GM18499 (cell line): ENCODE measurements around the gene PPP3R1.
"Not testable (repeated sequence)": the region's sequence is repeated elsewhere in the genome, so short reads cannot be mapped to it uniquely, and the experiment has no call there.

Experiments
- ATAC-seq: cut with Tn5 transposase; IDR thresholded peaks from one replicate; pipeline ENCODE4 v1.9.1; 2021; ENCODE audit warnings: moderate number of reproducible peaks; ENCODE audit not compliant: insufficient read depth, unreplicated experiment

PPP3R1 gene

GRCh38 chr2:68190991-68191731, 61.2 kb downstream of the PPP3R1 start:
- ATAC-seq: no peak

DNA sequence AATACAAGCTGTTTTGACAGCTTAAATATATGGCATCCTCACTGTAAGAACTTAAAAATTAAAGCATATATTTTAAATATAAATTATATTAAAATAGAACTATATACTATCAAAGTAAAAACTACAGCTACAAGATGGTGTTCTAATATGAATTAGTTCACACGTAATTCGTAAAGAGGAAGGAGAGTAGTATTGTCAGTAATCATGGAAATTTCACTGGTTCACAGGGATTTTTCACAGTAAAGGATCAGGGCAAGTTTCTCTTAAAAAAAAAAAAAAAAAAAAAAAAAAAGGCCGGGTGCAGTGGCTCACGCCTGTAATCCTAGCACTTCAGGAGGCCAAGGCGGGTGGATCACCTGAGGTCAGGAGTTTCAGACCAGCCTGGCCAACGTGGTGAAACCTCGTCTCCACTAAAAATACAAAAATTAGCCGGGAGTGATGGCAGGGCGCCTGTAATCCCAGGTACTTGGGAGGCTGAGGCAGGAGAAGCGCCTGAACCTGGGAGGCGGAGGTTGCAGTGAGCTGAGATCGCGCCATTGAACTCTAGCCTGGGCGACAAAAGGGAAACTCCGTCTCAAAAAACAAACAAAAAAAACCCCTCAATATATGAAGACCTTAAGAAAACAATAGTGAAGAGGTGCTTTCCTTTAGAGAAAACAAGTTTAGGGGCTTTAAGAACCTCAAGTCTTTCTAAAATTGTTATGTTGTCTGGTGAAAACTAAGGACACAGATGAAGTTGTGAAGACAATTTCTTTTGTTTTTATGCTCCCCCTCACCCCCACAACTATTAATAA, 62.1 kb downstream of the PPP3R1 start:
- no peak for ATAC-seq

DNA sequence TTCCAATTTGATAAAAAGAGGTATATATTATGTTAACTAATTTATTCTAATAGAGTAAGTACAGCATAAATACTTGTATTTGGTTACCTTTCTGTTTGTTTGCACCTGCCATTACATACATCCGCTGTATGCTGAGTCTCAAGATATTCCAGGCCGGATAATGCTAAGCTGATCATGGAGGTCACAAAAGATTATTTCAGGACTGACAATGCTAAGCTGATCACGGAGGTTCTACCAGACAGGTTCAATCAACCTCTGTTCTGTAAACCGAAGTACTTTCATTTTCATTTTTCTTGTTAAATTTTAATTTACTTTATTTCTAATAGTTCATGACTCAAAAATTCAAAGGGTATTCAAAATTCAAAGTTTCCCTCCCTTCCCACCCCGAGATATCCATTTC, 63.5 kb downstream of the PPP3R1 start:
- ATAC-seq: no peak

DNA sequence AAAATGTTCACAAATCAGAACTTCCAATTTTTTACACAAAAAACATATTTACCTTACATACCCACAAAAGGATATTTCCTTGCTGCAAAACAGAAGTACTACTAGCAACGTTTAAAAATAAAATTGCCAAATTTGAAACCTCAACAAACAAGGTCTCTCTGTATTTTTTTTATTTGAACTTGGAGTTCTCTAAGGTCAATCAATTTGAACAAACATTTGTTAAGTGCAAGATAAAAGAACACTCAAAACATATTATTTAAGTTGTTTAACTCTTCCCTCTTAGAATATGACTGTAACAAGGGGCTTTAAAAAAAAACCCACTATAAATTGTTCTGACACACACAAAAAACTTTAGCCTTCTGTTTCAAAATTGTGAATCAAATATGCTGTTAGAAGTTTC, 65.0 kb downstream of the PPP3R1 start:
- no peak for ATAC-seq

GRCh38 chr2:68185541-68186164, 66.7 kb downstream of the PPP3R1 start:
- ATAC-seq: peak; percentile 48

DNA sequence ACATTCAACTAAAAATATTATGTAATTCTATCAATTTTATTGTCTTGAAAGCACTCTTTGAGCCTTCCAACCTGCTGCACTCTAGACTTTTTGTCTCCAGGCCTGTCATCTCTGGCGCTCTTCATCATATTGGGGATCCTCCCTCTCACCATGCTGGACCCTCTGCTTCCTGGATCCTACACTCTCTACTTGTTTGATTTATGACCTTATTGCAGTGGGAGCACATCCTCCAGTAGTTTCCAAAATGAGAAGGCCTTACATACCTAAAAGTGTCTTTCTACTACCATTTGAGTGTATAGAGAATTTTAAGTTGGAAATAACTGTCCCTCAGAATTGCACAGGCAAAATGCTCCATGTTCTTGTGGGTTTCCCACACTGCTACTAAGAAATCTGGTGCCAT, 69.4 kb downstream of the PPP3R1 start:
- no peak for ATAC-seq

- ATAC-seq: no peak
Measured at GRCh38 chr2:68178954-68179627, 73.2 kb downstream of the PPP3R1 start.

DNA sequence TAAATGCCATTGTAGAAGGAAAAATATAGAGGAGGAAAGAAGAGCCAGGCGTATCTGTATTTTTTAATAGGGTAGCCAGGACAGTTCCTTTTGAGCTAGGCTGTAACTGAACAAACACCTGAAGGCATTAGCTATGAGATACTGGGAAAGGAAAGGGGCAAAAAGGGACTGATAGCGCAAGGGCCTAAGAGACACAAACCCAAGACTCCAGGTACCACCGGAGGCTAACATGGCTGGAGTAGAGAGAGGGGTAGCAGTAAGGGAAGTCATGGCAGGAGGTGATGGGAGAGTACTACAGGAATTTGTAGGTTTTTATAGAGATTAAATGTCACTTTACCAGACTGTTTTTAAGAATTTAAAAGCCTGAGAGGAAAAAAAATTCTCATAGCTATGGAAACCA, 73.9 kb downstream of the PPP3R1 start:
- ATAC-seq: no peak

GRCh38 chr2:68177541-68177940, 74.8 kb downstream of the PPP3R1 start:
- no peak for ATAC-seq

DNA sequence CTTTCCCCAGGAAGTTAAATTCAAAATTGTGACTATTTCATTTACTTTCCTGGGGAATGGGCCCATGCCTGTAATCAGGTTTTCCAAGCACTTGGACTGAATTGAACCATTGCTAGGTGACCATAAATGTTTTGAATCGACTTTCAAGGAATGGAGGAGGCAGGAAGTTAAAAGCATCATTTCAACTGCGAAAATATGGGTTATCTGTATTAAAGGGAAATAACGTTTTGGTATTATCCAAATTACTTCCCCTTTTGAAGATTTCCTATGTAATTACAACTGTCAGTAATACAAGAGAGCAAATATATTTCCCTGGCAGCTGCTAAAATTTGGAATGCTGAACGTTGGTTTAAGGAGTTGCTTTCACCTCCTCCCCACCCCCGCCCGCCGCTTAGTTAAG, 75.7 kb downstream of the PPP3R1 start:
- no peak for ATAC-seq

DNA sequence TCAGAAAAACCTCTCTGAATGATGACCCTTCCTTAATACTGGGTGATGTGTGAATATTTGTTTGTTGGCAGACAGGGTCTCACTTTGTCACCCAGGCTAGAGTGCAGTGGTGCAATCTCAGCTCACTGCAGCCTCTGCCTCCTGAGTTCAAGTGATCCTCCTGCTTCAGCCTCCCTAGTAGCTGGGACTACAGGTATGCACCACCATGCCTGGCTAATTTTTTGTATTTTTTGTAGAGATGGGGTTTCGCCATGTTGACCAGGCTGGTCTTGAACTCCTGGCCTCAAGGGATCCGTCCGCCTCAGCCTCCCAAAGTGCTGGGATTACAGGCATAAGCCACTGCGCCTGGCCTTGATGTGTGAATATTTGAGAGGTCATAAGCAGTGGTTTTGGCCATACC, 77.1 kb downstream of the PPP3R1 start:
- not testable (repeated sequence) for ATAC-seq

- ATAC-seq: no peak
Measured at GRCh38 chr2:68172990-68173700, 79.2 kb downstream of the PPP3R1 start.

GRCh38 chr2:68172521-68172920, 79.8 kb downstream of the PPP3R1 start:
- no peak for ATAC-seq

GRCh38 chr2:68171684-68172083, 80.6 kb downstream of the PPP3R1 start:
- no peak for ATAC-seq

- ATAC-seq: no peak
Measured at GRCh38 chr2:68171146-68171545, 81.2 kb downstream of the PPP3R1 start.

DNA sequence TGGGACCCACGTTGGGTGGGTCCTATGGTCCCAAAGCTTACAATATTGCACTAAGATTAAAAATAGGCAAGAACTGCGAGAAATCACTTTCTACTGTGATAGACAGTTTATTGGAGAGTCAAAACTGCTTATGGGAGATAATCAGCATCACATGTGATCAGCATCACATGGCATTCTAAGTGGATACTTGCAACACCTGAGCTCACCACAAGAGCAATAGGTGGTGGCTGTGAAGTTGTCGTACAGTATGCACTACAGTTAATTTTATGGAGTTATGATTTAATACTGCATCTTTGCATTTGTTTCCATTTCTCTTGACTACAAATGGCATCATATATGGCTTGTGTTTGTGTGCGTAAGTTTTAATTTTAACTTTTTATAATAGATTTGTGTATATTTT, 83.0 kb downstream of the PPP3R1 start:
- ATAC-seq: no peak

DNA sequence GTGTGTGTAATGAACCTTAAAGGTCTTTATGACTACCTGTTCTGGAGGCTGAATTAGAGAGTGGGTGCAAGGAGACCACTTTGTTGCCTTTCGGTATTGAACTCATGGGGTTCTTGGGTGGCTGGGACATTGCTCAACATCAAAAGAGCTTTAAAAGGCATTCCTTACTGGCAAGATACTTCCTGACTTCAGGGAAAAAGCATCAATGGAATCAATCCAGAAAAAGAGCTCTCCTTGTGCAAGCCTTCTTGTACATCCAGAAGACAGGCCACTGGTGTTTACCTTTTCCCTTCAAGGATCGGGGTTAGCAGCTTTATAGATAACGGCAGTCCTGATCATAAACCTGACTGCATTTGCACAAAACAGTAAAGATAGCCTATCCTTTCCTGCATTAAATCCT, 85.1 kb downstream of the PPP3R1 start:
- no peak for ATAC-seq

DNA sequence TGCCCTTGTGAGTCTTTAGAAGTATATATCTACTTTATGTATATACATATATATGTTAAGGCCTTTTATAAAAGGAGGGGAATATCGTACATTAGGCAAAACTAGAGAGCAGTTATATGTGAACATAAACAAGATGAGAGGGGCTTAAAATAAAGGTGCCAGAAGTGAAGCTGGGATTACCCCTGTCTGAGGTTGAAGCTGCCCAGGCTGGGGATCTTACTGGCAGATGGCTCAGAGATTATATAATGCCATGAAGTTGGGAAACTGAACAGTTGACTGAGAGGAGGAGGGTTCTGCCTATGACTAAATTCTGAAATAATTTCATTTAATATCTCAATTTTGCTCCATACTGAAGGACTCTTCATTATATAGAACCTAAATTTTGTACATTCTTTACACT, 88.7 kb downstream of the PPP3R1 start:
- ATAC-seq: no peak

GRCh38 chr2:68158134-68158447, 94.2 kb downstream of the PPP3R1 start:
- ATAC-seq: peak; percentile 34

GRCh38 chr2:68157402-68158133, 94.8 kb downstream of the PPP3R1 start, which contains the start of gene PNO1:
PNO1 (plus strand) TSS chr2:68157888; CDS start chr2:68157935, 47 bp downstream.
- peak; percentile 68 for ATAC-seq
